GM19099 (cell line): ENCODE data around the gene ROCK2.

Experiments used
- POLR2A ChIP-seq: IDR thresholded peaks from 3 replicates; pipeline ENCODE4 v1.6.1; 2011; ENCODE audit warnings: low read depth; ENCODE audit not compliant: insufficient read length; ENCODE audit errors: extremely low read depth

Gene ROCK2

GRCh38 chr2:11250400-11251196, 93.8 kb downstream of the ROCK2 start:
- TF ChIP-seq POLR2A = no peak

GRCh38 chr2:11245322-11245721, 99.1 kb downstream of the ROCK2 start:
- TF ChIP-seq POLR2A = no peak

GRCh38 chr2:11244091-11244826, 100.2 kb downstream of the ROCK2 start:
- TF ChIP-seq POLR2A = no peak

GRCh38 chr2:11243512-11243911, 100.9 kb downstream of the ROCK2 start:
- TF ChIP-seq POLR2A = no peak

- no peak for TF ChIP-seq POLR2A
Observed at GRCh38 chr2:11242542-11243174, 101.8 kb downstream of the ROCK2 start.

- no peak for TF ChIP-seq POLR2A
Observed at GRCh38 chr2:11241412-11242203, 102.8 kb downstream of the ROCK2 start.

GRCh38 chr2:11239666-11240462, 104.6 kb downstream of the ROCK2 start:
- no peak for TF ChIP-seq POLR2A

- TF ChIP-seq POLR2A = no peak
Observed at GRCh38 chr2:11239147-11239546, 105.3 kb downstream of the ROCK2 start.

- no peak for TF ChIP-seq POLR2A
Observed at GRCh38 chr2:11237122-11237521, 107.3 kb downstream of the ROCK2 start.

GRCh38 chr2:11236335-11236734, 108.1 kb downstream of the ROCK2 start:
- no peak for TF ChIP-seq POLR2A

GRCh38 chr2:11235583-11235982, 108.9 kb downstream of the ROCK2 start:
- TF ChIP-seq POLR2A = no peak

- no peak for TF ChIP-seq POLR2A
Observed at GRCh38 chr2:11234309-11234708, 110.1 kb downstream of the ROCK2 start.

GRCh38 chr2:11228692-11229091, 115.7 kb downstream of the ROCK2 start:
- TF ChIP-seq POLR2A = no peak

- no peak for TF ChIP-seq POLR2A
Observed at GRCh38 chr2:11227595-11227994, 116.8 kb downstream of the ROCK2 start.
